Astrocyte of the spinal cord (primary cell): ENCODE data around the gene HCN3.
A peak's percentile ranks its signal among the peaks of the same experiment; 100 is the strongest.

Experiments
- DNase-seq: peaks from one replicate; pipeline ENCODE4 v3.0.0; 2011; ENCODE audit warnings: low read depth, low spot score
- H3K4me3 ChIP-seq: 2 replicates; pipeline ENCODE4 v1.5.1; 2011; ENCODE audit warnings: low read depth, mild to moderate bottlenecking, low read length, moderate library complexity
- CTCF ChIP-seq: IDR thresholded peaks from 2 replicates; pipeline ENCODE4 v1.5.1; 2012; ENCODE audit warnings: low read depth, mild to moderate bottlenecking, low read length, inconsistent platforms
- in situ Hi-C: cut with HindIII; loops from 2 replicates; pipeline ENCODE4 v1.10.0; 2017; ENCODE audit warnings: low sequenced_read_pairs

HCN3 gene

GRCh38 chr1:155254714-155255242, 22.5 kb upstream of the HCN3 start:
- peak overlapping the region; percentile 73 for H3K4me3 ChIP-seq
- in situ Hi-C loops = no loop called here
- peak; percentile 10 for DNase-seq
- no peak for TF ChIP-seq CTCF

DNA sequence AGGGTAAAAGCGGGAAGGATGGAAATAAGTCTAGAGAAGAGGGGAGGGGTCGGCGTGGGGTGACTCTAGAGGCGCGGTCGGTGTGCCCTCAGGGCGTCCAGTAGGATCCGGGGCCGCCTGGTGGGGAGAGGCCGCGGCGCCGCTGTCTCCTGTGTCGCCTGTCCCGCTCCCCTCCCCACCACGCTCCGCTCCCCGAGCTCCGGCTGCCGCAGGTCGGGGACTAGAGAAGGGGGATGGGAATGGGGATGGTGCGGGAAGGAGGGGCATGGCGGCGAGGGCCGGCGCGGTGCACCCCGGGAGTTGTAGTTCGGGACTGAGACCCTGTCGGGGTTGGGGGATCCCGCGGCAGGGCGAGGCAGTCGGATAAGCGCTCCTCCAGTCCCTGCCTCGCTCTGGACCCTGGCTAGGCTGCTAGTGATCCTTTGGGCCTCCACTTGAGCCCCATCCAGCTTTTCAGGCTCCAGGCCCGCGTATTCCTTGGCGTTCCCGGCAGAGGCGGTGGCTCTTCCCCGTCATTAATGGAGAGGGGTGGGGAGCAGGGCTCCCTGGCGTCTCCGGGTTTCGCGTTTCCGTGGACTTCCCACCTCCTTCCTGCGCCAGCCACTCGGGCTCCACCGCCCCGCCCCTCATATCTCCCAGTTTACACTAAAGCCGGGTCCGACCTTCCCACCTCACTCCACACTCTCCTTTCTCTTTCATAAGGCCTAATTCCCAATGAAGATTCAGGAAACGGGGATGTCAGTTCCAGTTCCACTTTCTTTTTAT, 21.8 kb upstream of the HCN3 start, which contains the start of gene ENTREP3:
ENTREP3 (minus strand) TSS at position 241 of the 765 bp plus-strand sequence. CDS start 606 bp downstream, outside the sequence.
- DNase-seq = peak; percentile 82
- in situ Hi-C loops = no loop called here
- TF ChIP-seq CTCF = no peak

GRCh38 chr1:155256058-155256852, 21.0 kb upstream of the HCN3 start:
- H3K4me3 ChIP-seq = peak overlapping the region; percentile 73

More for the DNA sequence above, 21.8 kb upstream of the HCN3 start, which contains the start of gene ENTREP3:
- H3K4me3 ChIP-seq = peak within 1 kb of the TSS; percentile 73

DNA sequence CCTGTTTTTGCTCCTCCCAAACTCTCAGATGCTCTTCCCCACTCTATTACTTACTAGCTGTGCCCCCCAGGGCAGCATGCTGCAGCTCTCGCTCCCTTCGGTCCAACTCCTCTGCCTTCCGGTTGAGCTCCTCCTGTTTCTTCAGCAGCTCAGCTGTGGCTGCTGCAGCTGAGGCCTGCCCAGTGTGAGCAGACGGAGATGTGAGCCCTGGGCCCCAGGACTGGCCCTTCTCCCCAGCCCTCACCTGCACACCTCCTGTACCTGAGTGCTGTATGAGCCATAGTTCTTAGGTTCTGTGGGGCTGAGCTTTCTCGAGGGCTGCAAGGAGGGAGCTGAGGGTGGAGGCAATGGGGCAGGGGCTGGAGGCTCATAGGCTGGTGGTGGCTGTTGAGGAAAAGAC, 17.0 kb upstream of the HCN3 start:
- no peak overlapping the region for H3K4me3 ChIP-seq
- no peak for DNase-seq
- TF ChIP-seq CTCF = no peak
- in situ Hi-C loops = no loop called here

More at GRCh38 chr1:155256058-155256852, 21.0 kb upstream of the HCN3 start:
- DNase-seq = no peak
- TF ChIP-seq CTCF = no peak
- in situ Hi-C loops = no loop called here

DNA sequence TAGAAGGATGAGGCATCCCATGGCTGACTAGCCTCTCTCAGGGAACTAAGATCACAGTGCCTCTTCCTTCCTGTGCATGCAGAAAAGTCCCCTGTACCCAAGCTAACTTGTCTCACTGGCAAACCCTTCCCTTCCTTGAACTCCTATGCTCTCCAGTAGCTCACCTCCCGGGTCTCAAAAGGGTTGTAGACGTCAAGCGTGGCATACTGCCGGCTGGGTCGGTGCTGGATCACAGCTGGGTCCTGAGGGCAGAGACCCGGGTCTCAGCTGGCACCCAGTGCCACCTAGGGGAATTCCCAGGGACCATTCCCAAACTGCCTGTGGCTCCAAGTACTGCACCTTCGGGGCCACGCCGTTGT, 15.8 kb upstream of the HCN3 start:
- peak overlapping the region; percentile 88 for H3K4me3 ChIP-seq
- DNase-seq = peak; percentile 13
- TF ChIP-seq CTCF = no peak
- in situ Hi-C loops = no loop called here

DNA sequence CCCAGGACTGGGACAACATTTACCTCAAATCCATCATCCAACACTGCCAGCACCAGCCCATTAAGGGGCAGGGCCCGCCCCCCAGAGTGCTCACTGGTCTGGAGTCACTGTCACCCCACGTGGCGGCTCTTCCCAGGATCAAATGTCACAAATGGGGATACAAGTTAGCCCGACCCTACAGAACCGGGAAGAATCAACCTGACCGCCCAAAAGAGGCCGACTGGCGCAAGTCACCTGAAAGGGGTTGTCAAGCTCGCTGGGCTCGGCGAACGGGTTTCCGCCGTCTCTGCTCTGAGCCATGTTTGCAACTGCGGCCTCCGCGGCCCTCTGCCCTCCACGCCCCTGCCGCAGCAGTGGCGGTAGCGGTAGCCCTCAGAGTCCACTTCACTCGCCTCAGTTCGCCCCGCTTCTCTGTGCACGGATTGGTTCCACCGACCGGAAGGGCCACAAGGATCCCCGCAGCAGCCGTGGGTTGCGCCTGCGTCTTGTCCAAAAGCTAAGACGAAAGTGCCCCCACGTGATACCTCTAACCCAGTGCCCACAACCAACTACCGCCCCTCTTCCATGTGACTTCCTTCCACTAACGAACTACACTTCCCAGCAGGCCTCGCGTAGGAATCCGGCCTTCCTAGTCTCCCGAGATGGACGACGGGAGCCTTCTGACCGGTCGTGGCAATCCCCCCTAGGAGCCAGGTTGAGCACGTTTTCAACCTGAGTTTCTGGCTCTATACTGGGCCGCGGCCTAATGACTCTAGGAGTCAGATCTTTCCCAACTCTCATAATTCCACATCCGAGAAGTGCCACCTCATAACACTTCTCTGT, 15.2 kb upstream of the HCN3 start, which contains the start of gene SCAMP3:
SCAMP3 (minus strand) TSS at position 509 of the 822 bp plus-strand sequence; CDS start at position 300, 209 bp downstream.
- no peak for TF ChIP-seq CTCF
- in situ Hi-C loops = no loop called here
- DNase-seq = peak; percentile 99
- H3K4me3 ChIP-seq = peak within 1 kb of the TSS; percentile 88
